GM19238 (cell line): ENCODE measurements around the gene KAZN.

Experiments used
- DNase-seq: peaks from one replicate; pipeline ENCODE4 v3.0.0; 2011; ENCODE audit warnings: low spot score; ENCODE audit not compliant: insufficient read length

KAZN gene

DNA sequence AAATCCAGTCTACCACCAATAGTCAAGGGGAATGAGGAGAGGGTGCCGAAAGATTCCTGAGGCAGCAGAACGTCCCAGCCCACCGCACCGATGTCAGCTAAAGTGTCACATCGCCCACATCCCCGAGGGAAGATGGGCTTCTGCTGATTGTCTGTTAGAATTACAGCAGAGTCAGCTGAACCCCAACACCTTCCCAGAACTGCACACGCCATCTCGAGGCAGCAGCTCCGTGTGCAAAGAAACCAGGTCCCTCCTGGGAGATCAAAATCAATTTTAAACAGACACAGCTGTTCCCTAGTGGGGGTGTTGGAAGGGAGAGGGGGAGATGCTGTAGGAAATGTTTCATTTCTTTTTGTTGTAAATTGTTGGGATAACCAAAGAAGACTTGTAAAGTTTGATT, 12.8 kb upstream of the KAZN start:
- no peak for DNase-seq

DNA sequence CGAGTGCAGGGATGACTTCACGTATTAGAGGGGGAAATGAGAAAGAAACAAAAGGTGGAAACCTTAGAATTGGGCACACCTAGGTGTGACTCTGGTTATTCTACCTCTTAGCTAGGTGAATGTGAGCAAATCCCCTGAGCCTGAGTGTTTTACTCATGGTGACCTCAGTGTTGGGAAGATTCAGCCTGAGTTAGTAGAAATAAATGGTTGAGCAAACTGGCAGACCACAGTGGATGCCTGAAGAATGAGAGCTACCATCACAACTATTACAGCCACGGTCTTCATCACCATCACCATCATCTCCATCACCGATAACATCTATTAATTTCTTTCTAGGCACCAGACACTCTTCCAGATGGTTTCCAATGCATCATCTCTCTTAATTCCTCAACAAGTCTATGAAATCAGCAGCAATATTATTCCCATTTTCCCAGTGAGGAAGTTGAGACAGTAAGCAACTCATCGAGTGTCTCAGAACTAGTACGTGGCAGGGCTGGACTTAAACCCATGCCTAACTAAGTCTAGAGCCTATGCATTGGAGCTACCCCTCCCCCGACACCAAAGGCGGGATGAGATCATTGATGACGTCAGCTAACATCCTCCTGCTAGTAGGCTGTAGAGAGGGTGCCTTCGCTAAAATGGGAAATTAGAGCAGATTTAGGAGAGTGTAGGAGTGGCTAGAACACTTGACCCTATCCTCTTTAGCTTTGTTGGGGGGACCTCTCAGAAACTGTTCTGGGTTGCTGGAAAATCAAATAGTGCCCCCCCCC, 7.9 kb upstream of the KAZN start:
- DNase-seq, result no peak

DNA sequence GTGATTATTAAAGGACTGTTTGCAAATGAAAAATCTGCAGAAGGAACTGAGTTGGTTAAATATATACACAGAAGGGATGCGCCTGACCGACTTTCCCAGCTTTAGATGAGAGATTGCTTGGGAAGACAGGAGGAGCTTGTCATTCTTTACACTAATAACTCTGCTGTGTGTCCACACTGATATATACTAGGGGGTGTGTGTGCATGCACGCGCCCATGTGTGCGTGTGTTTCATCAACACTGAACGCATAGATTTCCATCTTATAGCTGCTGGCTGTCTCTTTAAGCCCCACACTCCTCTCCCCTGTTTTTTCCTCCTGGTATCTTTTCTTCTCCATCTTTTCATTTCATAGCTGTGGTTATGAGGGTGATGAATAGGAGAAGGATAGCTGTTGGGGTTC, 6.9 kb upstream of the KAZN start:
- DNase-seq, result no peak

GRCh38 chr1:14592004-14592631, 6.4 kb upstream of the KAZN start:
- no peak for DNase-seq

DNA sequence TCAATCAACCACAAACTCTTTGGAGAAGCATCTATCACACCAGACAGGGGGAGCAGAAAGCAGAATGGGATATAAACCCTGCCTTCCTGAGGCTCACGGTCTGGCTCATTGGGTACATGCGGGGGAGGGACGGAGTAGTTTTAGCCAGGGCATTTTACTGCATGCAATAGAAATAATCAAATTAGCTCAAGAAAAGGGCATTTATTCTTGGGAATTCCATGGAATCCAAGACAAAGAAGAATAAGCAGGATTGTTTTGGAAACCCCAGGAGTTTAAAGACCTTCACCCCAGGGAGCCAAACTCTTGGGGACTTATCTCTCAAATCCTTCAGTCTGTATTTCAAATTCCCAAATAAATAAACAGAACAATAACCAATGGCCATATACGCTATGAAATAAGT, 5.2 kb upstream of the KAZN start:
- DNase-seq, result no peak

GRCh38 chr1:14594045-14594444, 4.4 kb upstream of the KAZN start:
- no peak for DNase-seq

- no peak for DNase-seq
Measured at GRCh38 chr1:14596591-14596990, 1.9 kb upstream of the KAZN start.

- DNase-seq, result no peak
Measured at GRCh38 chr1:14597343-14598006, 1.0 kb upstream of the KAZN start.

GRCh38 chr1:14598007-14598497, 433 bp upstream of the KAZN start:
- DNase-seq, result no peak

- DNase-seq, result no peak
Measured at GRCh38 chr1:14599183-14599791, 802 bp downstream of the KAZN start.

- peak; percentile 14 for DNase-seq
Measured at GRCh38 chr1:14599800-14600199, 1.3 kb downstream of the KAZN start.

DNA sequence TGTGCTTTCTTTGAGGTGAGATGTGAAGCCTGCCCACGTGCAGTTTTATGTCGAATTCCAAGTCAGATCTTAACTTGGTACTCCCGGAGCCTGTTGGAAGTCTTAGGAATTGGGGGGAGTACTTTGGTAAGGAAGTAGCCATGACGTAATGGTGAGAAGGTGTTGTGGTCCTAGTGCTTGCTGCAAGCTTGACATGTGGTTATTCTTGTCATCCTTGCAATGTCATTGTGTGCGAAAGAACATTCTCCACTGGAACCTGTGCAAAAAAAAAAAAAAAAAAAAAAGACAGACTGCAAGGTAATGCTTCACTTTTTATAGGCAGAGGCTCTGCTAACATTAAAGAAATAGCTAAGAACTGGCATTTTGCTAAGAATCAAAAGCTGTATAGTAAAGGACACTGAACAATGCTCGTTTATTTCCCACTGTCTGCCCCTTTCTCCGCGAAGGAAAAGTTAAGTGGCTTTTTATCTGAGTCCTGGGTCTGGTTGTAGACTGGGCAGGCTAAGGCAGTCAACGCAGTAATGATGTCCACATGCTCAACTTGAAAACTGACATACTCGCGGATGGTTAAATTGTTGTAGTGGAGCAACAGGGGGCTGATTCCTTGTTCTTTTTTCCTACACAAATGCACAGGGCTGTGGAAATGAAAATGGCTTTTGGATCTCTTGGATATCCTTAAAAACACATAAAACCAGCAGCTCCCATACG, 2.1 kb downstream of the KAZN start:
- DNase-seq, result no peak

- no peak for DNase-seq
Measured at GRCh38 chr1:14602136-14602535, 3.7 kb downstream of the KAZN start.

- DNase-seq, result no peak
Measured at GRCh38 chr1:14603645-14604044, 5.2 kb downstream of the KAZN start.

DNA sequence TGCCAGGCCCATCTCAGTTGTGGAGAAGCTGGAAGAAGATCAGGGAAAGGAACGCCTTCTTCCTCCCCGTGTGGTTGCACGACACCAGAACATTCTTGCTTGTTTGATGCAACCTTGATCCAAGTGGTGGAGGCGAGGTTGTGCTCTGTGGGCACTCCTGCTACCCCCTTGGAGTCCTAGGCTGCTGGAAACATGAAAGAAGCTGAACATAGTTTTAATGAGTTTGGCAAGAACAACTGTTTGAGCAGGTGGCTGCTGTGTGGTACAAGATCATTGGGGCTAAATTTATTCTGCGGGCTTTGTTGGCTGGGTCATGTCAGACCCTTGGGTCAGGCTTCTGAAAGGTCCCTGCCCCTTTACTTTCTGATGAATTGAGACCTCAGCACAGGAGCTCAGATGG, 5.9 kb downstream of the KAZN start:
- DNase-seq, result no peak

- no peak for DNase-seq
Measured at GRCh38 chr1:14605945-14606344, 7.5 kb downstream of the KAZN start.

DNA sequence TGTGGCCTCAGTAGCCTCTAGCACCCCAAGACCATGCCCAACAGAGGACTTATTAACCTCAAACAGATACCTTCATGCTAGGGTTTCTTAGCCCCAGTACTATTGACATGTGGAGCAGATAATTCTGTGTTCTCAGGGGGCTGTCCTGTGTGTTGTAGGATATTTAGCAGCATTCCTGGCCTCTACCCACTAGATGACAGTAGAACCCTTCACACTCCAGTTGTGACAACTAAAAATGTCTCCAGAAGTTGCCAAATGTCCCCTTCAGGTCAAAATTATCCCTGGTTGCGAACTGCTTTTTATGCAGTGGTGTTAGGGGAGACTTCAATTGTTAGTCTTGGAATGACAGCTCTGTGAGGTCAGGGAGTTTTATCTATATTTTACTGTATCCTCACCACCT, 8.1 kb downstream of the KAZN start:
- DNase-seq, result no peak

- DNase-seq, result no peak
Measured at GRCh38 chr1:14607295-14607694, 8.8 kb downstream of the KAZN start.

GRCh38 chr1:14608308-14608707, 9.8 kb downstream of the KAZN start:
- DNase-seq, result no peak

DNA sequence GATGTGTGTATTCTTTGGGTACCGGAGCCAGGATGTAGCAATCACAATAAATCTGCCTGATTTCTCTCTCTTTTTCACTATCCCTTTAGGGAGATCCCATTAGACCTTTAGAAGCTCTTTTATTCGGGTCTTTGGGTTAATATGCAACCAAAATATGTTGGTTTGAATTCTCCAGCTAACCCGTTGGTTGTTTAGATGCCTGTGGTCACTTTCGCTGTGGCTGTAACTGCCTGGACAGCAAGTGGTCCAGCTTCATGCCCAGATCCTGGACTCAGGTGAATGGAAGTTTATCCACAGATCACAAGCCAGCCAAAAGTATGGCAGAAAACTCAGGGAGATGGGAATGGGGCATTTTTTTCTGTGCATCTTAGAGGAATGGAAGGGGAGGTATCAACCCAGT, 12.3 kb downstream of the KAZN start:
- DNase-seq, result no peak

DNA sequence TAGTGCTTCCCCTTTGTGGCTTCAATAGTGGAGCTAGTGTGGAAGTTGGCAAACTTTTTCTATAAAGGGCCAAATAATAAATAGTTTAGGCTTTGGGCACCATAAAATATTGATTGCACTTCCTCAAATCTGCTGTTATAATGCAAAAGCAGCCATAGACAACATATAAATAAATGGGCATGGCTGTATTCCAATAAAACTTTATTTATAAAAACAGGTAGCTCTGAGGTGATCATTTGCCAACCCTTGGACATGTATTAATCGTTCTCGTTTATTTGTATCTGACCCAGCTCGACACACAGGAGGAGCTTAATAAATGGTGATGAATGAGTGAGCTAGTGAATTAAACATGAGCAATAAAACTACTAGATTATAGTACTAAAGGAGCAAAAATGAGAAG, 13.3 kb downstream of the KAZN start:
- no peak for DNase-seq

GRCh38 chr1:14612256-14612655, 13.8 kb downstream of the KAZN start:
- no peak for DNase-seq
